Kidney (tissue), 14 donors: ENCODE measurements around the gene CFAP221. TPM values are rescaled to one million over a fixed set of nuclear protein-coding genes. Genes with fewer than 3 reads are reported as not detected.

ENCODE experiments used
- DNase-seq, 5 donors: peaks; one replicate each; pipeline ENCODE4 v3.0.0-alpha.2; 2013 to 2020
- FAIRE-seq: peaks from 2 replicates; lab custom pipeline; 2012; peaks lifted over from hg19 to GRCh38; lab: Jason Lieb, UNC
- H3K27ac ChIP-seq, 2 donors: one replicate each; pipeline ENCODE4 v1.7.0; 2013; ENCODE audit warnings: low read depth in 2 of 2, low read length in 2 of 2, inconsistent platforms in 1 of 2
- H3K27me3 ChIP-seq: one replicate; pipeline ENCODE4 v1.7.1; 2013; ENCODE audit warnings: low read length, inconsistent platforms; ENCODE audit not compliant: control insufficient read depth, insufficient read depth
- H3K36me3 ChIP-seq, 3 donors: one replicate each; pipeline versions ENCODE4 v1.7.0 to v1.7.1; 2013; ENCODE audit warnings: low read length in 3 of 3, control low read depth in 1 of 3, inconsistent platforms in 1 of 3; ENCODE audit not compliant: insufficient read depth in 3 of 3, control insufficient read depth in 2 of 3
- H3K4me1 ChIP-seq, 3 donors: one replicate each; pipeline versions ENCODE4 v1.7.0 to v1.7.1; 2013; ENCODE audit warnings: low read length in 3 of 3, inconsistent platforms in 1 of 3, low read depth in 1 of 3; ENCODE audit not compliant: control insufficient read depth in 2 of 3, insufficient read depth in 2 of 3
- H3K4me3 ChIP-seq, 3 donors: one replicate each; pipeline versions ENCODE4 v1.7.0 to v1.8.1; 2013; ENCODE audit warnings: low read length in 3 of 3, control low read depth in 1 of 3, inconsistent platforms in 1 of 3
- H3K9ac ChIP-seq, 3 donors: one replicate each; pipeline versions ENCODE4 v1.7.0 to v1.7.1; 2013; ENCODE audit warnings: low read length in 3 of 3, control low read depth in 1 of 3, inconsistent platforms in 1 of 3
- H3K9me3 ChIP-seq, 3 donors: one replicate each; pipeline versions ENCODE4 v1.7.0 to v1.7.1; 2013; ENCODE audit warnings: low read length in 3 of 3, control low read depth in 1 of 3, inconsistent platforms in 1 of 3; ENCODE audit not compliant: control insufficient read depth in 2 of 3, insufficient read depth in 1 of 3
- intact Hi-C: fragments of 100-400 bp; cut with DNase I; formaldehyde crosslinking; loops from one replicate; pipeline ENCODE4 v1.11.1; 2022
- polyA plus RNA-seq: library from polyadenylated mRNA; stranded (reverse); fragments of 350-450 nt; fragmentation: Illumina TruSeq; extraction: RNeasy Lipid Tissue Mini Kit (QIAGEN cat#74804); gene quantifications from one replicate; pipeline ENCODE4 v1.2.3, GENCODE V29; 2014; ENCODE audit warnings: low read depth, low replicate concordance; ENCODE audit not compliant: insufficient read depth
- total RNA-seq: library from RNA; stranded (reverse); fragmentation: NEBNext Ultra II Directional; extraction: Animal tissue kit (Norgen Biotek cat#: 25700); gene quantifications from one replicate; pipeline ENCODE4 v1.2.1, GENCODE V29; 2021
- TF ChIP-seq, protein P1 (sequence below): IDR thresholded peaks from 3 replicates; pipeline ENCODE4 v1.5.1; 2012; ENCODE audit warnings: mild to moderate bottlenecking, moderate library complexity, borderline replicate concordance; ENCODE audit not compliant: insufficient read depth; ENCODE audit errors: extremely low read depth
- donor health status: control.
- donor health status: control.
- donor health status: control.
- donor health status: control.
- donor health status: control.
- donor health status: DM: yes; HTN: yes; CAD: no.
- donor health status: Normal renal cell carcinoma (clear cell type).

The CFAP221 gene
- total and polyA plus RNA-seq, 2 donors from 2014 or later = 15.9 to 58.7 TPM

DNA sequence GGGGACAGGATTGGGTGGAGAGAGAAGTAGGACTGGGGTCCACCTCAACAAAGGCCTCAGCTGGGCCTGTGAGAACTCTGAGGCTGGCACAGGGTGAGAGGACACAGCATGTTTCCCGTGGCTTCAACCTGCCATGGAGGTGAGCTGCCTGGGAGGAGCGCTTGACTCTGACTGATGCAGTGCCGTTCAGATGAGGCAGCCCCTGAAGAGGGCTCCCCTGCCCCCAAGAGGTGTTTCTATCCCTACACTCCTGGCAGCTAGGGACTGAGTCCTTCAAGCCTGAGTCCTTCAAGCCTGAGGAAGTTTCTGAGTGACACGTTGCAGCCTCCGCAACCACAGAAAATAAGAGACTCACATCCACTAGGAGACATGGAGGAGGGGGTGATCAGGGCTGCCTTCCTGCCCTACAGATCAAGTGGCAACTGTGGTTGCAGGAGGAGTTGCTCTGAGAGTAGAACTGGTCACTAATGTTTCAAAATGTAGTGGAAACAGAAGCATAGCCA, 85.1 kb downstream of the CFAP221 start:
- TF ChIP-seq, protein P1, sequence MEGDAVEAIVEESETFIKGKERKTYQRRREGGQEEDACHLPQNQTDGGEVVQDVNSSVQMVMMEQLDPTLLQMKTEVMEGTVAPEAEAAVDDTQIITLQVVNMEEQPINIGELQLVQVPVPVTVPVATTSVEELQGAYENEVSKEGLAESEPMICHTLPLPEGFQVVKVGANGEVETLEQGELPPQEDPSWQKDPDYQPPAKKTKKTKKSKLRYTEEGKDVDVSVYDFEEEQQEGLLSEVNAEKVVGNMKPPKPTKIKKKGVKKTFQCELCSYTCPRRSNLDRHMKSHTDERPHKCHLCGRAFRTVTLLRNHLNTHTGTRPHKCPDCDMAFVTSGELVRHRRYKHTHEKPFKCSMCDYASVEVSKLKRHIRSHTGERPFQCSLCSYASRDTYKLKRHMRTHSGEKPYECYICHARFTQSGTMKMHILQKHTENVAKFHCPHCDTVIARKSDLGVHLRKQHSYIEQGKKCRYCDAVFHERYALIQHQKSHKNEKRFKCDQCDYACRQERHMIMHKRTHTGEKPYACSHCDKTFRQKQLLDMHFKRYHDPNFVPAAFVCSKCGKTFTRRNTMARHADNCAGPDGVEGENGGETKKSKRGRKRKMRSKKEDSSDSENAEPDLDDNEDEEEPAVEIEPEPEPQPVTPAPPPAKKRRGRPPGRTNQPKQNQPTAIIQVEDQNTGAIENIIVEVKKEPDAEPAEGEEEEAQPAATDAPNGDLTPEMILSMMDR = no peak
- peaks cover 0 to 3% (median 0%) of the 10 kb centered on the region in 3 donors for H3K9me3 ChIP-seq
- H3K27ac ChIP-seq = no peak overlapping the region
- no peaks in the 10 kb centered on the region for H3K36me3 ChIP-seq
- no peaks in the 10 kb centered on the region for H3K4me1 ChIP-seq
- no peaks in the 10 kb centered on the region for H3K27me3 ChIP-seq
- H3K4me3 ChIP-seq = no peak overlapping the region
- no peak overlapping the region for H3K9ac ChIP-seq
- DNase-seq (peak in 4 of 5 donors; percentile 54 to 74 (median 62)), FAIRE-seq (no peak)
- intact Hi-C loops = no loop called here

DNA sequence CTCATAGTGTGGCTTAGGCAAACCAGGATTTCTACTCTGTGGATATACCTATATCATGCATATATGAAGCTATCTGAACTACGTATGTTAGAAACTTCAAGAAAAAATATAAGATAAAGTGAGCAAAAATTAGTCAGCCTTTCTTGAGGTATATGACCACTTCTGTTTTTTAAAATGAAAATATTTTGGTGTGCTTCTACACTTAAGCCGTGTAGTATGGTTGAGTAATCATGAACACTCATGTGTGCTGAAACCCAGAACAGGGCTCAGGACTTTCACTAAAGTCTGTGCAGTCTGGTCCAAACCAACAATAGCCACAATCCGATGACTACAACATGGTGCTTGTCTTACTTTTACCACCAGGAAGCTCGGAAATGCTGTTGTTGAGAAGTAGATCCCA, 85.9 kb downstream of the CFAP221 start:
- no peak for DNase-seq
- no peaks in the 10 kb centered on the region for H3K27me3 ChIP-seq
- TF ChIP-seq, protein P1 = no peak
- H3K4me3 ChIP-seq = no peak overlapping the region
- H3K27ac ChIP-seq = no peak overlapping the region
- H3K4me1 ChIP-seq = no peaks in the 10 kb centered on the region
- FAIRE-seq = no peak
- peaks cover 0 to under 1% (median 0%) of the 10 kb centered on the region in 3 donors for H3K9me3 ChIP-seq
- intact Hi-C loops = no loop called here
- H3K36me3 ChIP-seq = no peaks in the 10 kb centered on the region
- H3K9ac ChIP-seq = no peak overlapping the region

DNA sequence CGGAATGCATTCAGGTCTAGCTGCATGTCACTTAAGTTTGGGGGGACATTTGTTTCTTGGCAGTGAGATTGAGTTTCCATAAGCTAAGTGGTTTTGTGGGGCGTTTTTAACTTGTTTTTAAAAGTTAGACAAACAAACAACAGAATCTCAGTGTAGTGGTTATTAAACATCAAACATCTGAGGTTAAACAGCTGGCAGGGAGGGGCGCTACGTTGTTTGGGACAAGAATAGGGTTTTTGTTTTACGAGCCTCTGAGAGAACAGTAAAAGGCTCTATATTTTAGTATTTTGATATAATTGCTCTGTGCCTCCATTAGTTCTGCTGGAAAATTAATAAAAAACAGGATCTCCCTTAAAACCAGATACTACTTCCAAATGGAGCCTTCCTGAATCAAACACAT, 93.1 kb downstream of the CFAP221 start:
- intact Hi-C loops = no loop called here
- H3K9ac ChIP-seq = no peak overlapping the region
- H3K9me3 ChIP-seq = no peaks in the 10 kb centered on the region
- no peak for FAIRE-seq
- TF ChIP-seq, protein P1 = no peak
- peak in 1 of 5 donors; percentile 45 for DNase-seq
- no peaks in the 10 kb centered on the region for H3K27me3 ChIP-seq
- H3K27ac ChIP-seq = no peak overlapping the region
- H3K36me3 ChIP-seq = no peaks in the 10 kb centered on the region
- no peaks in the 10 kb centered on the region for H3K4me1 ChIP-seq
- H3K4me3 ChIP-seq = no peak overlapping the region

DNA sequence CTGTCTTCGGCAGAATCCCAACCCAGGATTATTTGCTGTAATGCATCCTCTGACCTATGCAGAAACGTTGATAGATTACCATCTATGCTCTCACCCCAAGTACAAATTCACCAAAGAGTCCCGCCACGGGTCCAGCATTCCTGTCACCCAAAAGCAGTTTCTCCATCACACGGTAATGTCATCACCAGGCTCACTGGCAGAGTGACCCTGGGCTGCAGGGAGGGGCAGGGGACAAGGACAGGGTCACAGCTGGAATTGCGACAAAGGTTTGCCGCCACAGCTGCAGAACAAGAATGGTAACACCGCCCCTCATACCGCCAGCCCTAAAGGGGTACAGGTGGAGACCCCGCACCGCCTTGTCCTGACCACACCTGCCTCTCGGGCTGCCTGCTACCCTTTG, 94.0 kb downstream of the CFAP221 start:
- TF ChIP-seq, protein P1 = no peak
- no peak for DNase-seq
- no peaks in the 10 kb centered on the region for H3K27me3 ChIP-seq
- no peak overlapping the region for H3K9ac ChIP-seq
- H3K9me3 ChIP-seq = no peaks in the 10 kb centered on the region
- no peaks in the 10 kb centered on the region for H3K4me1 ChIP-seq
- H3K36me3 ChIP-seq = no peaks in the 10 kb centered on the region
- H3K27ac ChIP-seq = no peak overlapping the region
- intact Hi-C loops = no loop called here
- H3K4me3 ChIP-seq = no peak overlapping the region
- no peak for FAIRE-seq
